Endothelial cell of umbilical vein (primary cell): ENCODE data around the gene PAIP2. TPM values are rescaled to one million over a fixed set of nuclear protein-coding genes. Genes with fewer than 3 reads are reported as not detected.

Source experiments
- BruUV-seq: library from RNA; stranded (reverse); fragments of 400-500 nt; replicated peaks from 2 replicates; lab custom pipeline; 2021; lab: Mats Ljungman, UMichigan
- CTCF ChIA-PET: fragments of 300-600, 350-600 bp; sonication (Branson Sonifier 250); formaldehyde crosslinking; loops from one replicate; lab custom pipeline; 2021; ENCODE audit warnings: antibody characterized with exemption, inconsistent platforms; lab: Charles Lee
- POLR2A ChIA-PET: fragments of 300-600, 350-600 bp; sonication (Branson Sonifier 250); formaldehyde crosslinking; loops from one replicate; lab custom pipeline; 2021; ENCODE audit warnings: antibody characterized with exemption, inconsistent platforms; lab: Charles Lee
- DNase-seq: peaks from one replicate; pipeline ENCODE4 v3.0.0-alpha.2; 2011; ENCODE audit warnings: low read depth, low spot score
- FAIRE-seq: peaks from 2 replicates; lab custom pipeline; 2011; peaks lifted over from hg19 to GRCh38; lab: Jason Lieb, UNC
- H2AFZ ChIP-seq: 2 replicates; pipeline ENCODE4 v1.6.0; 2012; ENCODE audit warnings: low read depth, low read length, control low read depth, inconsistent platforms
- H3K27ac ChIP-seq: 2 replicates; pipeline ENCODE4 v1.5.1; 2011; ENCODE audit warnings: low read depth, mild to moderate bottlenecking, control low read depth, low read length, moderate library complexity; ENCODE audit not compliant: insufficient read depth
- H3K27me3 ChIP-seq, 2 experiments: 2 replicates each; pipeline versions ENCODE4 v1.6.0 to v1.6.1; 2011; ENCODE audit warnings: low read length in 2 of 2, mixed read lengths in 1 of 2; ENCODE audit not compliant: control insufficient read depth in 2 of 2, insufficient read depth in 2 of 2
- H3K36me3 ChIP-seq, 2 experiments: 2 replicates in 1 of 2; 3 replicates in 1 of 2; pipeline ENCODE4 v1.5.1; 2011; ENCODE audit warnings: low read length in 2 of 2, mild to moderate bottlenecking in 1 of 2, moderate library complexity in 1 of 2; ENCODE audit not compliant: control insufficient read depth in 2 of 2, insufficient read depth in 2 of 2; ENCODE audit errors: extremely low read depth in 1 of 2
- H3K4me1 ChIP-seq: 3 replicates; pipeline ENCODE4 v1.5.1; 2011; ENCODE audit warnings: mild to moderate bottlenecking, low read length; ENCODE audit not compliant: control insufficient read depth, insufficient read depth; ENCODE audit errors: extremely low read depth
- H3K4me2 ChIP-seq: 2 replicates; pipeline ENCODE4 v1.6.1; 2011; ENCODE audit warnings: low read length, control low read depth, mixed read lengths; ENCODE audit not compliant: insufficient read depth
- H3K4me3 ChIP-seq, 3 experiments: fragments of 200-600 bp in 1 of 3; sonication (generic), shearing (Covaris generic) in 1 of 3; replicated peaks in 1 of 3; 2 replicates each; pipeline ENCODE4 v1.5.1; 2011 to 2016; ENCODE audit warnings: control low read depth in 3 of 3, low read length in 3 of 3, mild to moderate bottlenecking in 2 of 3, inconsistent platforms in 1 of 3, low read depth in 1 of 3, moderate library complexity in 1 of 3; ENCODE audit not compliant: insufficient read depth in 1 of 3
- H3K79me2 ChIP-seq: 2 replicates; pipeline ENCODE4 v1.6.0; 2012; ENCODE audit warnings: low read length, inconsistent platforms; ENCODE audit not compliant: control insufficient read depth, insufficient read depth
- H3K9ac ChIP-seq: replicated peaks from 2 replicates; pipeline ENCODE3; 2011; ENCODE audit warnings: low read length, control low read depth; ENCODE audit not compliant: insufficient read depth; ENCODE audit errors: extremely low read depth
- H3K9me1 ChIP-seq: replicated peaks from 3 replicates; pipeline ENCODE4 v1.6.0; 2011; ENCODE audit warnings: mild to moderate bottlenecking, low read length; ENCODE audit not compliant: control insufficient read depth, insufficient read depth; ENCODE audit errors: extremely low read depth
- H3K9me3 ChIP-seq: replicated peaks from 2 replicates; pipeline ENCODE4 v1.5.1; 2012; ENCODE audit warnings: low read length, inconsistent platforms; ENCODE audit not compliant: control insufficient read depth, insufficient read depth
- H4K20me1 ChIP-seq: replicated peaks from 2 replicates; pipeline ENCODE3; 2011; ENCODE audit warnings: mild to moderate bottlenecking, low read length; ENCODE audit not compliant: control insufficient read depth, insufficient read depth; ENCODE audit errors: extremely low read depth
- EZH2 ChIP-seq: IDR thresholded peaks from 2 replicates; pipeline ENCODE4 v1.6.1; 2012; ENCODE audit warnings: borderline replicate concordance, low read depth, mild to moderate bottlenecking, moderate library complexity, low read length, inconsistent platforms; ENCODE audit not compliant: severe bottlenecking
- FOS ChIP-seq: IDR thresholded peaks from 2 replicates; pipeline ENCODE4 v1.6.1; 2011; ENCODE audit warnings: mild to moderate bottlenecking, low read length, moderate library complexity, borderline replicate concordance; ENCODE audit not compliant: insufficient read depth
- GATA2 ChIP-seq: IDR thresholded peaks from 2 replicates; pipeline ENCODE4 v1.7.0; 2011; ENCODE audit warnings: low read depth, mild to moderate bottlenecking, moderate library complexity, mixed read lengths, low read length; ENCODE audit not compliant: insufficient read length, insufficient read depth
- JUN ChIP-seq: IDR thresholded peaks from 2 replicates; pipeline ENCODE4 v1.6.1; 2011; ENCODE audit warnings: borderline replicate concordance, low read depth; ENCODE audit not compliant: insufficient read length, insufficient read depth
- MYC ChIP-seq: IDR thresholded peaks from one replicate; pipeline ENCODE4 v1.6.1; 2011; ENCODE audit warnings: mild to moderate bottlenecking, low read depth, low read length
- POLR2A ChIP-seq: IDR thresholded peaks from 2 replicates; pipeline ENCODE4 v1.6.1; 2012; ENCODE audit warnings: low read depth, mild to moderate bottlenecking, control low read depth, low read length
- POLR2AphosphoS5 ChIP-seq: IDR thresholded peaks from 2 replicates; pipeline ENCODE4 v1.6.1; 2012; ENCODE audit warnings: low read depth, mild to moderate bottlenecking, control low read depth, low read length, moderate library complexity; ENCODE audit not compliant: insufficient read depth
- dilution Hi-C: fragments of 300-500 bp; cut with MboI; formaldehyde crosslinking; loops from one replicate; pipeline ENCODE4 v1.15.0; 2019; ENCODE audit warnings: low sequenced_read_pairs; ENCODE audit not compliant: extremely low pct_ligation_motif_present
- intact Hi-C: fragments of 100-400 bp; cut with micrococcal nuclease; formaldehyde crosslinking; loops from one replicate; pipeline ENCODE4 v1.10.0; 2022
- polyA plus RNA-seq, 4 experiments: library from polyadenylated mRNA; depleted of rRNA in 3 of 4; stranded (reverse) in 3 of 4; unstranded in 1 of 4; fragments of >200 nt; gene quantifications; 2 replicates each; pipeline versions ENCODE4 v1.2.1 to v1.2.3, GENCODE V29; 2011 to 2012; ENCODE audit warnings: missing spikeins in 1 of 4
- total RNA-seq: library from RNA; stranded (reverse); gene quantifications from 2 replicates; pipeline ENCODE4 v1.2.3, GENCODE V29; 2021
- TF ChIP-seq, protein P1 (sequence below): IDR thresholded peaks from 2 replicates; pipeline ENCODE4 v1.6.1; 2011; ENCODE audit not compliant: insufficient read depth, insufficient read length
- TF ChIP-seq, protein P2 (sequence below), 2 donors: IDR thresholded peaks; 1 replicate in 1 of 2; 2 replicates in 1 of 2; pipeline ENCODE4 v1.5.1; 2011; ENCODE audit warnings: low read length in 2 of 2, mild to moderate bottlenecking in 2 of 2, moderate library complexity in 2 of 2, control low read depth in 1 of 2, inconsistent platforms in 1 of 2, low read depth in 1 of 2; ENCODE audit not compliant: insufficient read depth in 1 of 2; ENCODE audit errors: extremely low read depth in 1 of 2

PAIP2 gene
- total and polyA plus RNA-seq, 2 donors (not counting 3 experiments of a cell fraction or from before 2014, with no cell fraction given): 52.1 to 80.4 TPM

DNA sequence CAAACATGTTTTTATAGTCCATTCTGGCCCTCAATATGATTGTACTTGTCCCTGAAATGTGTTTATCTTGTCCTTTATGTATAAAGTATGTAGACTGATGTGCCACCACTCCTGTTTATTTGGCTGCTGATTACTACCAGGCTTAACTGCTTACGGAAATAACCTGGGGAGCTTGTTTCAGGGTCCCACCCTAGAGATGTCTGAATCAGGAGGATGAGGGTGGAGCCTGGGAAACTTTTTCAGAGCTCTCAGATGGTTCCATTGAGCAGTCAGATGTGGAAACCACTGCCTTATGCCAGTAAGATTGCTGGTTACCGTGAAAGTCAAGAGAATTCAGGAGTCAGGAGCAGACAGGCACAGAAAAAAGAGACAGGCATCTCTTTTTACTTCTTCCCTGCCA is 22.3 kb downstream of the PAIP2 start:
- ChIA-PET POLR2A (no interaction called here), CTCF (no interaction called here)
- Histone ChIP-seq H3K36me3 (peaks cover 2 to 17% of the 10 kb centered on the region in 2 experiments), H3K9me1 (no peaks in the 10 kb centered on the region), H3K4me3 (no peak overlapping the region), H3K27ac (no peak overlapping the region), H3K27me3 (no peaks in the 10 kb centered on the region), H3K4me1 (no peaks in the 10 kb centered on the region), H3K9ac (no peak overlapping the region), H3K4me2 (no peak overlapping the region), H2AFZ (no peak overlapping the region), H3K79me2 (peaks cover 13% of the 10 kb centered on the region), H4K20me1 (peaks cover 3% of the 10 kb centered on the region), H3K9me3 (no peaks in the 10 kb centered on the region)
- dilution Hi-C loops (no loop called here), intact Hi-C loops (no loop called here)
- TF ChIP-seq, protein P1, sequence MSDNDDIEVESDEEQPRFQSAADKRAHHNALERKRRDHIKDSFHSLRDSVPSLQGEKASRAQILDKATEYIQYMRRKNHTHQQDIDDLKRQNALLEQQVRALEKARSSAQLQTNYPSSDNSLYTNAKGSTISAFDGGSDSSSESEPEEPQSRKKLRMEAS: no peak
- no peak for TF ChIP-seq POLR2A
- TF ChIP-seq EZH2: no peak
- TF ChIP-seq GATA2: no peak
- TF ChIP-seq, protein P2, sequence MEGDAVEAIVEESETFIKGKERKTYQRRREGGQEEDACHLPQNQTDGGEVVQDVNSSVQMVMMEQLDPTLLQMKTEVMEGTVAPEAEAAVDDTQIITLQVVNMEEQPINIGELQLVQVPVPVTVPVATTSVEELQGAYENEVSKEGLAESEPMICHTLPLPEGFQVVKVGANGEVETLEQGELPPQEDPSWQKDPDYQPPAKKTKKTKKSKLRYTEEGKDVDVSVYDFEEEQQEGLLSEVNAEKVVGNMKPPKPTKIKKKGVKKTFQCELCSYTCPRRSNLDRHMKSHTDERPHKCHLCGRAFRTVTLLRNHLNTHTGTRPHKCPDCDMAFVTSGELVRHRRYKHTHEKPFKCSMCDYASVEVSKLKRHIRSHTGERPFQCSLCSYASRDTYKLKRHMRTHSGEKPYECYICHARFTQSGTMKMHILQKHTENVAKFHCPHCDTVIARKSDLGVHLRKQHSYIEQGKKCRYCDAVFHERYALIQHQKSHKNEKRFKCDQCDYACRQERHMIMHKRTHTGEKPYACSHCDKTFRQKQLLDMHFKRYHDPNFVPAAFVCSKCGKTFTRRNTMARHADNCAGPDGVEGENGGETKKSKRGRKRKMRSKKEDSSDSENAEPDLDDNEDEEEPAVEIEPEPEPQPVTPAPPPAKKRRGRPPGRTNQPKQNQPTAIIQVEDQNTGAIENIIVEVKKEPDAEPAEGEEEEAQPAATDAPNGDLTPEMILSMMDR (IDR thresholded peaks at IDR 0.05; ENCODE audit: extremely low read depth in 1 of 2, insufficient read depth in 1 of 2, low read depth in 1 of 2, low read length in 2 of 2): no peak
- no peak for TF ChIP-seq FOS
- no peak for TF ChIP-seq POLR2AphosphoS5
- no peak for TF ChIP-seq JUN
- TF ChIP-seq MYC: no peak
- no peak for DNase-seq
- BruUV-seq: no TSS peak
- no peak for FAIRE-seq
